Inflammatory macrophage treated with lipopolysaccharide for 4 hours (primary cell): ENCODE results near the gene IFNE.
A peak's percentile ranks its signal among the peaks of the same experiment; 100 is the strongest.
"Not testable (repeated sequence)": the region's sequence is repeated elsewhere in the genome, so short reads cannot be mapped to it uniquely, and the experiment has no call there.

ENCODE experiments used
- DNase-seq: peaks from one replicate; pipeline ENCODE4 v3.0.0-alpha.2; 2020

The IFNE gene

GRCh38 chr9:21491756-21492155 is 9.6 kb upstream of the IFNE start:
- no peak for DNase-seq

DNA sequence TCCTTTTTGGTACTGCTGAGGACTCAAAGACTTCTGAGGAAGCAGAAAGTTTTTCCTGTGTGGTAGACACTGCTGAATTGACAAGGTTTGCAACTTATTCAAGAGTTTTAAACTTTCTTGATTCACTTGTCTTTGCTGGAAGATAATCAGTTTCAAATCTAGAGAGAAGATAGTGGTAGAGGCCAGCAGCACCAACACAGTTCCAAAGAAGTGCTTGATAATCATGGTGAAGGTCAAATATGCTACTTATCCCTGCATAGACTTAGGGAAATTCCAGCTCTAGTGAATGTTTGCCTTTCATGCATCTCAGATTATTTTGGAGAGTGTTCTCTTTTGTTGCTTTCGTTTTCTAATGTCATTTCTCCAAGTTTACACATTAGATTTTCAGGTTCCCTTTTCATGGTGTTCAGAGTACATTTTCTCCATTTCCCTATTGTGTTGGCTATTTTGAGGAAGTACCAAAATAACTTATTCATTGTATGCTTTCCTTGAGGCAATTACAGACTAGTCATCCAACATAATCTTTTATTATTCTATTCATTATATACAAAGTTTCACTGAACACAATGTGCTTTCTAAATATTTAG is 550 bp downstream of the IFNE start:
- peak; percentile 88 for DNase-seq

- no peak for DNase-seq
Observed at GRCh38 chr9:21479152-21479702, 2.9 kb downstream of the IFNE start.

- DNase-seq = peak; percentile 11
Observed at GRCh38 chr9:21477466-21477865, 4.6 kb downstream of the IFNE start.

DNA sequence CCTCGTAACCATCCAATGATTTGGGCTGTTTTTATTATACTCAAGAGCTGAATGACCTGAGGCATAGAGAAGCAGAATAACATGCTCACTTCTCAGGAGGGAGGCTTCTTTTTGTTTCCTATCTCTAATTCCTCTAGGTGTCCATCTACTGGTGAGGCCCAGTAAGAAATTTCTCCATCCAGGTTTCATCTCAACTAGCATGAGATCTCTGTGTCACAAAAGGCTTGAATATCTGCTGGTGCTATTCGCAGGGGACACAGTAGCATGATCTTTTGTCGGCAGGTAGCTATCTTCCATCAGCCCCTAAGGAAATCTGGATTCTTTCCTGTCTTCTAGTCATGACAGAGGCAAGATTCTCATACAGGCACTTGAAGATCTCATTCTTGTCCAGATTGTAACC is 8.9 kb downstream of the IFNE start:
- no peak for DNase-seq

DNA sequence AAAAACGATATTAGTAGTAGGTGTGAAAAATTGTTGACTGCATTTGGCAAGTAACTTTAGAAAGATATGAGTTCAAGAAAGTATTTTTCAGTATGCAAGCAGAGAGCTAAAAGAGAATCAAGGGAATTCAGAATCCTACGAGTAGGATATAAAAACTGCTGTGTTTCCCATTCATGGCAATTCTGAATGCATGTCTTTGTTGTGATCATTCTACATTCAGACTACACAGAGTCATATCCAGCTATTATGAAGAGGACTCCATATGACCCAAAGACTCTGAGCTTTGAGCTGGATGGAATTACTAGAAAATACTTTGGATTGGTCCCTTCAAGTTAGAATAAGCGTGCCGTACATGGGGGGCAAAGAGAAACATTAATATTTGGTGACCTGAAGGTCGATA is 12.0 kb downstream of the IFNE start:
- no peak for DNase-seq

- DNase-seq = peak; percentile 65
Observed at GRCh38 chr9:21465859-21466518, 16.1 kb downstream of the IFNE start.

DNA sequence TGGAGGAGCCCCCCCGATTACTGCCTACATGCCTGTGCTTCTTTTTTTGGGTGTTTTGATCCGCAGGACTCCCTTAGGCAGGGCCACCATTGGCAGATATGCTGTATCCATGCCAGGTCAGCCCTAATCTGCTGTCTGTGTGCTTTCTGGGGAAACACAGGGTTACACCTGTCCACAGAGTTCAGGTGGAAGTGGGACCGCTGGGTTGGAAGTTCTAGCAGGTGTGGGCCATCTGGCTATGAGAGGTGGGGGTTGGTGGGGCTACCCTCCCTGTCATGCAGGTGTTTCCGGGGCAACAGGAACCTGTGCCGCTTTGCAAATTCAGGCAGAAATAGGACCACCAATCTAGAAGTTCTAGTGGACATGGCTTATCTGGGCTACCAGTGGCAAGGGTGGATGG is 17.0 kb downstream of the IFNE start:
- DNase-seq = no peak

GRCh38 chr9:21461377-21461776 is 20.7 kb downstream of the IFNE start:
- DNase-seq = no peak

DNA sequence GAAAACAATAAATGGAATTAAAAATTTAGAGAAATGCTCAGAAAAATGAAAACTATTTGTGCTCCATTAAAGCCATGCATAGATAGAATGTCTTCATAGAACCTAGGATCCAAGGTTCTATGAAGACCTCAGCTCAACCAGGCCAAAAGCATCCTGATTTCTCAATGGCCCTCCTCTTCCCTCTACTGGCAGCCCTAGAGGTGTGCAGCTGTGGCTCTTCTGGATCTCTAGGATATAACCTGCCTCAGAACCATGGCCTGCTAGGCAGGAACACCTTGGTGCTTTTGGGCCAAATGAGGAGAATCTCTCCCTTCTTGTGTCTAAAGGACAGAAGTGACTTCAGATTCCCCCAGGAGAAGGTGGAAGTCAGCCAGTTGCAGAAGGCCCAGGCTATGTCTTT is 26.8 kb downstream of the IFNE start:
- peak; percentile 55 for DNase-seq

GRCh38 chr9:21454149-21454548 is 28.0 kb downstream of the IFNE start:
- no peak for DNase-seq

DNA sequence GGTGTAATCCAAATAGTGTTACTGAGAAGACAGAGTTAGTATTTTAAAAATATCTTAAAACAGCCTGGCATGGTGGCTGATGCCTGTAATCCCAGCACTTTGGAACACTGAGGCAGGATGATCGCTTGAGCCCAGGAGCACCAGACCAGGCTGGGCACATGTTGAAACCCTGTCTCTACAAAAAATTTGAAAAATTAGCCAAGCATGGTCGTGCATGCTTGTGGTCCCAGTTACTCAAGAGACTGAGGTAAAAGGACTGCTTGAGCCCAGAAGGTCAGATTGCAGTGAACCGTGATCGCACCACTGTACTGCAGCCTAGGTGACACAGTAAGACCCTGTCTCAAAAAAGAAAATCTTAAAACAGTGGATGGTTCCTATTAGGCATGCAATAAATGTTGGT is 29.4 kb downstream of the IFNE start:
- no peak for DNase-seq

GRCh38 chr9:21450733-21451394 is 31.2 kb downstream of the IFNE start:
- DNase-seq = no peak

GRCh38 chr9:21449312-21449711 is 32.8 kb downstream of the IFNE start:
- not testable (repeated sequence) for DNase-seq

- peak; percentile 92 for DNase-seq
Observed at GRCh38 chr9:21443849-21444625, 38.1 kb downstream of the IFNE start.

DNA sequence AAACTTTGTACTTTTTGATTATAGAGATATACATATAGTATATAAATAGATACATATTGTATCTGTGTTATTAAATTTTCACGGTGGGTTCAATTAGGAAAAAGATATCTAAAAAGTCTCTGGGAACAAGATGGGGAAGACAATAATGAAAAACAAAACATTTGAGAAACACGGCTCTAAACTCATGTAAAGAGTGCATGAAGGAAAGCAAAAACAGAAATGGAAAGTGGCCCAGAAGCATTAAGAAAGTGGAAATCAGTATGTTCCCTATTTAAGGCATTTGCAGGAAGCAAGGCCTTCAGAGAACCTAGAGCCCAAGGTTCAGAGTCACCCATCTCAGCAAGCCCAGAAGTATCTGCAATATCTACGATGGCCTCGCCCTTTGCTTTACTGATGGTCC is 42.0 kb downstream of the IFNE start, which contains the start of gene IFNA1:
TSS of gene IFNA1 (plus strand) at position 301 of the 400 bp plus-strand sequence. CDS start at position 370, 69 bp downstream.
- DNase-seq = peak; percentile 24

- DNase-seq = not testable (repeated sequence)
Observed at GRCh38 chr9:21435015-21435383, 47.1 kb downstream of the IFNE start.

DNA sequence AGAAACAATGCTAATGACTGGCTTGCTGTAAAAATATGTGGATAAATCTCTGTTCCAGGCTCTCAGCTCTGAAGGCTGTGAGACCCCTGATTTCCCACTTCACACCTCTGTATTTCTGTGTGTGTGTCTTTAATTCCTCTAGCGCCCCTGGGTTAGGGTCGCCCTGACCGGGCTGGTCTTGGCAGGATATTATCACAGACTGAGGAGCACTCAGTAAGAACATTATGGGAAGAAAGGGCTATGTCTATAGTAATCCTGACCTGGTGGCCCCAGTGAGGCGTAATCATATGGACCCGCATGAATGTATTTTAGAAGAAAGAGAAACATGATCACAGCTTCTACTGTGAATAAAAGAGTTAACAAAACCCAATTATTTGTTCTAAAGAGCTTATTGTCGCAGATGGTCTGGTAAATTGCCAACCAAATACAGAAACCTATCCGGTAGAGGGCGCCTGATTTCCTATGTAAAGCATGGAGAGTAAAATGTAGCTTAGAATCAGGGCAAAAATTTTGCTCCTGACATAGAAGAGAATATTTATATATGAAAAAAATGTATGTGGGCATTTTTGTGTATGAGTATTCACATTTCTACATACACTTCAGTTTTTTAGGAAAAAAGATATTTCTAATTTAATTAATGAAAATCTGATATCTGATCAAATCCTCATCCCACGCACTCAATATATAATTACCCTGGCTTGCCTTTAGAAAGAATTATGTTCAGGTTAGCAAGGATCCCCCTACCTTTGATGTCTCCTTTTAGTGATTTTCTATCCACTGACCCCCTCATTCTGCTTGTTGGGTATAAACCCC is 47.7 kb downstream of the IFNE start:
- peak; percentile 78 for DNase-seq

- peak; percentile 85 for DNase-seq
Observed at GRCh38 chr9:21432672-21433425, 49.3 kb downstream of the IFNE start.
